HCT116 (cell line): ENCODE measurements around the gene OGN. TPM values are rescaled to one million over a fixed set of nuclear protein-coding genes. Genes with fewer than 3 reads are reported as not detected.

Experiments
- ATAC-seq: fragments of 200-7000 bp; cut with Tn5 transposase; 2 replicates; pipeline ENCODE4 v1.9.1; 2020; ENCODE audit warnings: mild to moderate bottlenecking, moderate library complexity
- BruUV-seq: library from RNA; stranded (reverse); fragments of 400-500 nt; replicated peaks from 2 replicates; lab custom pipeline; 2021; lab: Mats Ljungman, UMichigan
- CTCF ChIA-PET: fragments of 300-600 bp; sonication (Branson Sonifier 250); formaldehyde crosslinking; loops from one replicate; lab custom pipeline; 2021; ENCODE audit warnings: antibody characterized with exemption; lab: Charles Lee
- POLR2A ChIA-PET: fragments of 300-600, 350-600 bp; sonication (Branson Sonifier 250); formaldehyde crosslinking; loops from one replicate; lab custom pipeline; 2021; ENCODE audit warnings: antibody characterized with exemption; lab: Charles Lee
- RAD21 ChIA-PET, 2 experiments: fragments of 300-600 bp; sonication (Branson Sonifier 250); formaldehyde crosslinking; loops; one replicate each; lab custom pipeline; 2023; ENCODE audit warnings: low total read pairs in 2 of 2; ENCODE audit not compliant: uncharacterized antibody in 2 of 2, unreplicated experiment in 2 of 2, low non-redundant PET in 1 of 2; lab: Charles Lee
- DNase-seq: peaks from one replicate; pipeline ENCODE4 v3.0.0-alpha.2; 2010; ENCODE audit warnings: low read depth, low spot score
- H2AFZ ChIP-seq: fragments of 200-600 bp; shearing (Covaris generic), sonication (generic); 2 replicates; pipeline ENCODE4 v1.6.1; 2017; ENCODE audit warnings: low read depth, mixed run types, mixed read lengths, antibody characterized with exemption, low read length; ENCODE audit not compliant: poor library complexity, severe bottlenecking
- H3K27ac ChIP-seq: 2 replicates; pipeline ENCODE4 v1.5.1; 2012; ENCODE audit warnings: low read depth, low read length
- H3K27me3 ChIP-seq: fragments of 200-600 bp; sonication (generic); 2 replicates; pipeline ENCODE4 v1.6.1; 2016; ENCODE audit warnings: mixed run types, low read length, mixed read lengths; ENCODE audit not compliant: insufficient read depth
- H3K36me3 ChIP-seq, 2 experiments: fragments of 200-500 bp in 1 of 2; fragments of 200-600 bp in 1 of 2; sonication (Bioruptor generic) in 1 of 2; sonication (generic) in 1 of 2; 2 replicates each; pipeline versions ENCODE4 v1.5.1 to v1.6.1; 2014 to 2016; ENCODE audit warnings: low read length in 2 of 2, inconsistent platforms in 1 of 2, mixed read lengths in 1 of 2, mixed run types in 1 of 2; ENCODE audit not compliant: insufficient read depth in 2 of 2, control insufficient read depth in 1 of 2
- H3K4me1 ChIP-seq, 2 experiments: fragments of 200-600 bp in 1 of 2; sonication (generic) in 1 of 2; 2 replicates each; pipeline versions ENCODE4 v1.5.1 to v1.6.1; 2012 to 2017; ENCODE audit warnings: low read length in 2 of 2, inconsistent platforms in 1 of 2, mild to moderate bottlenecking in 1 of 2, mixed read lengths in 1 of 2, mixed run types in 1 of 2, moderate library complexity in 1 of 2; ENCODE audit not compliant: insufficient read depth in 2 of 2, control insufficient read depth in 1 of 2
- H3K4me2 ChIP-seq: fragments of 200-600 bp; sonication (generic); 2 replicates; pipeline ENCODE4 v1.6.1; 2017; ENCODE audit warnings: mixed run types, low read length, mixed read lengths
- H3K4me3 ChIP-seq, 2 experiments: fragments of 200-600 bp in 1 of 2; sonication (generic) in 1 of 2; replicated peaks in 1 of 2; 2 replicates each; pipeline ENCODE4 v1.5.1; 2011 to 2016; ENCODE audit warnings: low read length in 2 of 2, control low read depth in 1 of 2, low read depth in 1 of 2, mild to moderate bottlenecking in 1 of 2, mixed read lengths in 1 of 2, mixed run types in 1 of 2
- H3K79me2 ChIP-seq: fragments of 200-600 bp; sonication (generic); 2 replicates; pipeline ENCODE4 v1.6.1; 2017; ENCODE audit warnings: mild to moderate bottlenecking, mixed run types, low read length, moderate library complexity, mixed read lengths; ENCODE audit not compliant: insufficient read depth
- H3K9ac ChIP-seq: fragments of 200-600 bp; sonication (generic); 2 replicates; pipeline ENCODE4 v1.6.1; 2016; ENCODE audit warnings: low read length, mixed read lengths
- H3K9me2 ChIP-seq: fragments of 200-600 bp; sonication (generic), shearing (Covaris generic); 2 replicates; pipeline ENCODE4 v1.6.1; 2017; ENCODE audit warnings: mixed run types, mild to moderate bottlenecking, moderate library complexity; ENCODE audit not compliant: insufficient read depth
- H3K9me3 ChIP-seq, 2 experiments: fragments of 200-500 bp in 1 of 2; fragments of 200-600 bp in 1 of 2; sonication (Bioruptor generic) in 1 of 2; sonication (generic) in 1 of 2; 2 replicates each; pipeline ENCODE4 v1.6.1; 2014 to 2017; ENCODE audit warnings: low read length in 2 of 2, mixed read lengths in 2 of 2, inconsistent platforms in 1 of 2, low read depth in 1 of 2, mild to moderate bottlenecking in 1 of 2, mixed run types in 1 of 2, moderate library complexity in 1 of 2; ENCODE audit not compliant: control insufficient read depth in 1 of 2, insufficient read depth in 1 of 2
- H4K20me1 ChIP-seq: fragments of 200-600 bp; sonication (generic), shearing (Covaris generic); 2 replicates; pipeline ENCODE4 v1.6.1; 2017; ENCODE audit warnings: mixed run types, mild to moderate bottlenecking, moderate library complexity; ENCODE audit not compliant: insufficient read depth
- CBX3 ChIP-seq: IDR thresholded peaks from 2 replicates; pipeline ENCODE4 v1.6.1; 2012; ENCODE audit warnings: low read depth
- CEBPB ChIP-seq: IDR thresholded peaks from 2 replicates; pipeline ENCODE4 v1.6.1; 2012; ENCODE audit warnings: low read depth
- EGR1 ChIP-seq: IDR thresholded peaks from 2 replicates; pipeline ENCODE4 v1.6.1; 2012; ENCODE audit warnings: low read depth
- ELF1 ChIP-seq: IDR thresholded peaks from 2 replicates; pipeline ENCODE4 v1.6.1; 2012; ENCODE audit warnings: low read depth, borderline replicate concordance
- EZH2 ChIP-seq: fragments of 200-600 bp; sonication (generic); IDR thresholded peaks from 2 replicates; pipeline ENCODE4 v1.6.1; 2017; ENCODE audit warnings: antibody characterized with exemption, mixed run types
- EZH2phosphoT487 ChIP-seq: fragments of 200-600 bp; IDR thresholded peaks from 2 replicates; pipeline ENCODE4 v1.6.1; 2018; ENCODE audit warnings: antibody characterized with exemption, borderline replicate concordance
- FOSL1 ChIP-seq: IDR thresholded peaks from 2 replicates; pipeline ENCODE4 v1.6.1; 2012; ENCODE audit warnings: low read depth
- JUND ChIP-seq: IDR thresholded peaks from 2 replicates; pipeline ENCODE4 v1.6.1; 2012
- POLR2A ChIP-seq: IDR thresholded peaks from 2 replicates; pipeline ENCODE4 v1.7.0; 2011; ENCODE audit warnings: borderline replicate concordance; ENCODE audit not compliant: insufficient read depth, insufficient read length; ENCODE audit errors: extremely low read depth
- POLR2AphosphoS5 ChIP-seq: IDR thresholded peaks from 2 replicates; pipeline ENCODE4 v1.6.1; 2011; ENCODE audit warnings: mild to moderate bottlenecking, low read depth, low read length, moderate library complexity
- RAD21 ChIP-seq: IDR thresholded peaks from 2 replicates; pipeline ENCODE4 v1.6.1; 2012; ENCODE audit warnings: low read depth, mild to moderate bottlenecking
- SP1 ChIP-seq: IDR thresholded peaks from 2 replicates; pipeline ENCODE4 v1.6.1; 2012; ENCODE audit warnings: low read depth
- SRF ChIP-seq: IDR thresholded peaks from 2 replicates; pipeline ENCODE4 v1.6.1; 2012; ENCODE audit warnings: low read depth
- ZFX ChIP-seq: fragments of 450-650 bp; IDR thresholded peaks from 2 replicates; pipeline ENCODE4 v1.6.1; 2017
- ZNF274 ChIP-seq: fragments of 200-500 bp; sonication (Bioruptor generic); IDR thresholded peaks from 2 replicates; pipeline ENCODE4 v1.6.1; 2014; ENCODE audit warnings: mild to moderate bottlenecking, low read depth, low read length, inconsistent platforms
- intact Hi-C: fragments of 100-400 bp; cut with micrococcal nuclease; formaldehyde crosslinking; loops from 2 replicates; pipeline ENCODE4 v1.10.0; 2022
- total RNA-seq: library from RNA; stranded (reverse); gene quantifications from one replicate; pipeline ENCODE4 v1.2.1, GENCODE V29; 2021; ENCODE audit not compliant: unreplicated experiment
- TF ChIP-seq, protein P1 (sequence below), 3 experiments: fragments of 200-600 bp in 1 of 3; sonication (generic) in 1 of 3; IDR thresholded peaks in 2 of 3; conservative IDR thresholded peaks in 1 of 3; 2 replicates each; pipeline ENCODE4 v1.5.1; 2012 to 2017; ENCODE audit warnings: low read depth in 2 of 3, low read length in 2 of 3, antibody characterized with exemption in 1 of 3, borderline replicate concordance in 1 of 3, control low read depth in 1 of 3, mild to moderate bottlenecking in 1 of 3, mixed read lengths in 1 of 3, mixed run types in 1 of 3, moderate library complexity in 1 of 3; ENCODE audit not compliant: insufficient read depth in 1 of 3
- TF ChIP-seq, protein P2 (sequence below): IDR thresholded peaks from 2 replicates; pipeline ENCODE4 v1.6.1; 2012

The OGN gene
- total RNA-seq, 1 experiment from 2014 or later = 0.15 TPM

DNA sequence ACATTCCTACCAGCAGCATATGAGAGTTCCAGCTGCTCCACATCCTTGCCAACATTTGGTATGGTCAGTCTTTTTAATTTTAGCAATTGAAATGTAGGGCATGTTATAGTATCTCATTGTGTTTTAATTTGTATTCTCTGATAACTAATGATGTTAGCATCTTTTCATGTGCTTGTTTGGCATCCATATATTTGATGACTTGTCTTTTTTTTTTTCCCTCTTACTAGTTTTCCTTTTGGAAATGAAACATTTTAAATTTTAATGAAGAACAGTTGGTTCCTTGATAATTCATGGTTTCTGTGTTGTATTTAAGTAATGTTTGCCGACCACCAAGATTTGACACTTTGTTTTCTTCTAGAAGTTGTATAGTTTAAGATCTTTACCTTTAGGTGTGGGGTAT is 8.8 kb downstream of the OGN start:
- no peak overlapping the region for H2AFZ ChIP-seq
- H3K4me3 ChIP-seq = no peak overlapping the region
- no peaks in the 10 kb centered on the region for H4K20me1 ChIP-seq
- DNase-seq (no peak), ATAC-seq (no peak)
- ChIA-PET POLR2A (no interaction called here), RAD21 (no interaction called here), CTCF (no interaction called here)
- TF ChIP-seq EZH2phosphoT487 (no peak), EGR1 (no peak), POLR2A (no peak), CEBPB (no peak), JUND (no peak), SP1 (no peak), POLR2AphosphoS5 (no peak), ZFX (no peak), SRF (no peak), FOSL1 (no peak), EZH2 (no peak)
- TF ChIP-seq, protein P1, sequence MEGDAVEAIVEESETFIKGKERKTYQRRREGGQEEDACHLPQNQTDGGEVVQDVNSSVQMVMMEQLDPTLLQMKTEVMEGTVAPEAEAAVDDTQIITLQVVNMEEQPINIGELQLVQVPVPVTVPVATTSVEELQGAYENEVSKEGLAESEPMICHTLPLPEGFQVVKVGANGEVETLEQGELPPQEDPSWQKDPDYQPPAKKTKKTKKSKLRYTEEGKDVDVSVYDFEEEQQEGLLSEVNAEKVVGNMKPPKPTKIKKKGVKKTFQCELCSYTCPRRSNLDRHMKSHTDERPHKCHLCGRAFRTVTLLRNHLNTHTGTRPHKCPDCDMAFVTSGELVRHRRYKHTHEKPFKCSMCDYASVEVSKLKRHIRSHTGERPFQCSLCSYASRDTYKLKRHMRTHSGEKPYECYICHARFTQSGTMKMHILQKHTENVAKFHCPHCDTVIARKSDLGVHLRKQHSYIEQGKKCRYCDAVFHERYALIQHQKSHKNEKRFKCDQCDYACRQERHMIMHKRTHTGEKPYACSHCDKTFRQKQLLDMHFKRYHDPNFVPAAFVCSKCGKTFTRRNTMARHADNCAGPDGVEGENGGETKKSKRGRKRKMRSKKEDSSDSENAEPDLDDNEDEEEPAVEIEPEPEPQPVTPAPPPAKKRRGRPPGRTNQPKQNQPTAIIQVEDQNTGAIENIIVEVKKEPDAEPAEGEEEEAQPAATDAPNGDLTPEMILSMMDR (IDR thresholded peaks at IDR 0.05 in 2 of 3, conservative IDR thresholded peaks at IDR 0.05 in 1 of 3; ENCODE audit: borderline replicate concordance in 1 of 3, insufficient read depth in 1 of 3, low read depth in 2 of 3, low read length in 2 of 3) = no peak
- intact Hi-C loops = no loop called here
- no peaks in the 10 kb centered on the region for H3K79me2 ChIP-seq
- no peak overlapping the region for H3K9ac ChIP-seq
- no peaks in the 10 kb centered on the region for H3K9me3 ChIP-seq
- no peak overlapping the region for H3K4me2 ChIP-seq
- H3K4me1 ChIP-seq = no peaks in the 10 kb centered on the region
- H3K27me3 ChIP-seq = no peaks in the 10 kb centered on the region
- H3K9me2 ChIP-seq = no peaks in the 10 kb centered on the region
- H3K27ac ChIP-seq = no peak overlapping the region
- no peaks in the 10 kb centered on the region for H3K36me3 ChIP-seq
- no TSS peak for BruUV-seq

DNA sequence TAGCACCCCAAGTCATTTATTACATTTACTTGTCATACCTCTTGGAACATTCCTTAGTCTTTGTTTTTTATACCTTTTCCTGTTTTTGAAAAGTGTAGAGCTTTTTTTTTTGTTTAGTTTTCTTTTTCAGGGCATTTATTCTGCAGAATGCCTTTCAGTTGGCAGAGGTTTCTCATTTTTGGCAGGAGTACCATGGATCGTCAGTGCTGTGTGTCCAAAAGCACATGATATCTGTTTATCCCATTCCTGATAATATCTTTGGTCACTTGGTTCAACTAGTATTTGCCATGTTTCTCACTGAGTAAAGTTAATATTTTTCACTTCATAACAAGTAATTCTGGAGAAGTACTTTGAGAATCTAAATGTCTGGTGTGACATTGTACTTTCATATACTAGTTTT is 10.7 kb downstream of the OGN start:
- BruUV-seq = no TSS peak
- H3K9me3 ChIP-seq = no peaks in the 10 kb centered on the region
- no peak overlapping the region for H3K4me2 ChIP-seq
- H3K79me2 ChIP-seq = no peaks in the 10 kb centered on the region
- ChIA-PET CTCF (no interaction called here), RAD21 (no interaction called here), POLR2A (no interaction called here)
- no peak overlapping the region for H3K4me3 ChIP-seq
- H2AFZ ChIP-seq = no peak overlapping the region
- DNase-seq (no peak), ATAC-seq (no peak)
- H3K9ac ChIP-seq = no peak overlapping the region
- no peaks in the 10 kb centered on the region for H3K9me2 ChIP-seq
- H3K27ac ChIP-seq = no peak overlapping the region
- H4K20me1 ChIP-seq = no peaks in the 10 kb centered on the region
- H3K36me3 ChIP-seq = no peaks in the 10 kb centered on the region
- no peaks in the 10 kb centered on the region for H3K27me3 ChIP-seq
- intact Hi-C loops = no loop called here
- no peaks in the 10 kb centered on the region for H3K4me1 ChIP-seq
- TF ChIP-seq POLR2A = no peak
- TF ChIP-seq JUND = no peak
- no peak for TF ChIP-seq ZNF274
- TF ChIP-seq CBX3 = no peak
- TF ChIP-seq SP1 = no peak
- TF ChIP-seq POLR2AphosphoS5 = no peak
- TF ChIP-seq, protein P1 (IDR thresholded peaks at IDR 0.05 in 2 of 3, conservative IDR thresholded peaks at IDR 0.05 in 1 of 3; ENCODE audit: borderline replicate concordance in 1 of 3, insufficient read depth in 1 of 3, low read depth in 2 of 3, low read length in 2 of 3) = no peak
- TF ChIP-seq ELF1 = no peak
- TF ChIP-seq RAD21 = no peak
- no peak for TF ChIP-seq EZH2phosphoT487
- TF ChIP-seq, protein P2, sequence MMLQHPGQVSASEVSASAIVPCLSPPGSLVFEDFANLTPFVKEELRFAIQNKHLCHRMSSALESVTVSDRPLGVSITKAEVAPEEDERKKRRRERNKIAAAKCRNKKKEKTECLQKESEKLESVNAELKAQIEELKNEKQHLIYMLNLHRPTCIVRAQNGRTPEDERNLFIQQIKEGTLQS = no peak
